GM21447 (cell line): Measurements from ENCODE around the gene RNFT2.
"Not testable (repeated sequence)": the region's sequence is repeated elsewhere in the genome, so short reads cannot be mapped to it uniquely, and the experiment has no call there.

Source experiments
- ATAC-seq: cut with Tn5 transposase; IDR thresholded peaks from one replicate; pipeline ENCODE4 v1.9.1; 2021; ENCODE audit not compliant: unreplicated experiment

RNFT2 gene

GRCh38 chr12:116742787-116743186 is 4.7 kb downstream of the RNFT2 start:
- not testable (repeated sequence) for ATAC-seq

DNA sequence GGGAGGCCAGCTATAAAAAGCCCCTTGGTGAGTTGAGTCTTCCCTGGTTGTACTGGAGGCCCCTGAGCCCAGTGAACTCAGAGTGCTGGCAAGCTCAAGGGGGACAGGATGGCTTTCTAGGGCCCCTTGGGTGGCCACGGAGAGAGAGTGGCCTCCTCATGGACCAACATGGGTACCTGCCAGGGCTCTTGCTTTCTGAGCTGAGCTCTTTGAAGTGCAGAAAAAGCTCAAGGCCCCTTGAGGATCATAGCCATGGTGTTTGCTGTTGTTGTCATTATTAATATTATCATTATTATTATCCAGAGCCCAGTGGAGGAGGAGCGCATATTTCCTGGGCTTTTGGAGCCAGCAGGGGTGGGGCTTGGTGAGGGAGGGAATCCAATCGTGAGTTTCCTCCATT is 6.7 kb downstream of the RNFT2 start:
- ATAC-seq = no peak

- no peak for ATAC-seq
These were observed 7.4 kb downstream of the RNFT2 start for GRCh38 chr12:116745554-116745953.

DNA sequence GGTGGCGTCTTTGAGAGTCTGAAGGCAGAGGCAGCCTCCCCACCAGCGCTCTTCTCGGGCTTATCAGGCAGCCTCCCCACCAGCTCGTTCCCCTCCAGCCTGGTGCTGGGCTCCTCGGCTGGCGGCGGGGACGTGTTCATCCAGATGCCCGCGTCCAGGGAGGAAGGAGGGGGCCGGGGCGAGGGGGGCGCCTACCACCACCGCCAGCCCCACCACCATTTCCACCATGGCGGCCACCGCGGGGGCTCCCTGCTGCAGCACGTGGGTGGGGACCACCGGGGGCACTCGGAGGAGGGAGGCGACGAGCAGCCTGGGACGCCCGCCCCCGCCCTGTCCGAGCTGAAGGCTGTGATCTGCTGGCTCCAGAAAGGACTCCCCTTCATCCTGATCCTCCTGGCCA is 11.8 kb downstream of the RNFT2 start:
- ATAC-seq = no peak

DNA sequence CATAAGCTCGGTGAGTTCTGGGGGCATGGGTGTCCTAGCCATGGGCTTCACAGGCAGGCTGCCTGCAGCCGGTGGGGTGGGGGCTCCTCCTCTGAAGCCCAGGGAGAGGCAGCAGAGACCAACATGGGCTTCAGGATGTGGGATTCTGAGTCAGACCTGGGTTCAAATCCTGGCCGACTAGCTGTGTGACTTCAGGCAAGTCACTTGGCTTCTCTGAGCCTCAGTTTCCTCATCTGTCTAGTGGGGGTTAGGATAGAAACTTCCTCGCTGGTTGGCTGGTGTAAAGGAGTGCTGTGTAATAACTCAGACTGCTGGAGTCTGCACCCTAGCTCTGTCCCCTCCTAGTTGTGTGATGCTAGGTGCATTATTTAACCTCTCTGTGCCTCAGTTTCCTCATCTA is 12.2 kb downstream of the RNFT2 start:
- ATAC-seq = no peak

DNA sequence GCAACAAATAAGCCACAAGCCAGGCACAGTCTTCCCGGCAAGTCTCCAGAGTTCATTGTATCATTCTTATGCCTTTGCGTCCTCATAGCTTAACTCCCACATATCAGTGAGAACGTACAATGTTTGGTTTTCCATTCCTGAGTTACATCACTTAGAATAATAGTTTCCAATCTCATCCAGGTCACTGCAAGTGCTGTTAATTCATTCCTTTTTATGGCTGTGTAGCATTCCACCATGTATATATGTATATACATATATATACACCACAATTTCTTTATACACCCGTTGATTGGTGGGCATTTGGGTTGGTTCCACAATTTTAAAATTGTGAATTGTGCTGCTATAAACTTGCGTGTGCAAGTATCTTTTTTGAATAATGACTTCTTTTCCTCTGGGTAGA is 16.0 kb downstream of the RNFT2 start:
- not testable (repeated sequence) for ATAC-seq

GRCh38 chr12:116754783-116755182 is 16.7 kb downstream of the RNFT2 start:
- ATAC-seq = not testable (repeated sequence)

GRCh38 chr12:116759783-116760621 is 21.9 kb downstream of the RNFT2 start:
- no peak for ATAC-seq

GRCh38 chr12:116760622-116761020 is 22.5 kb downstream of the RNFT2 start:
- no peak for ATAC-seq

- no peak for ATAC-seq
These were observed 23.4 kb downstream of the RNFT2 start for GRCh38 chr12:116761499-116761898.

DNA sequence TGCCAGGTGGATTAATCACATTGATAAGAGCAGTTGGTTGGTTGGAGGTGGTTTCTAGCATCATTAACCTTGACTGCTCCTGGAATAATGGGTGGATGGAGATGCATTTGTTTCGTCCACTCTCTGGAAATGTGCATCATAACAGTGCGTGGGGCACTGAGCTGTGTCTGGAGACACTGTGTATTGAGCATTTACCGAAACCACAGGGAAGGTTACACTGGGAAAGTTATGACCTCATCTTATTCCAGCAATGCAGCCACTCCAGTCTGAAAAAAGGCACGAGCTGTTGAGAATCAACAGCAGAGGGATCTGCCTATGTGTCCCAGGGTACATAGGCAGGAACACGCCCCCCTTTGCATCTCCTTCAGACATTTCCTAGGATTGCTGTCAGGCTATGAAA is 27.2 kb downstream of the RNFT2 start:
- no peak for ATAC-seq

DNA sequence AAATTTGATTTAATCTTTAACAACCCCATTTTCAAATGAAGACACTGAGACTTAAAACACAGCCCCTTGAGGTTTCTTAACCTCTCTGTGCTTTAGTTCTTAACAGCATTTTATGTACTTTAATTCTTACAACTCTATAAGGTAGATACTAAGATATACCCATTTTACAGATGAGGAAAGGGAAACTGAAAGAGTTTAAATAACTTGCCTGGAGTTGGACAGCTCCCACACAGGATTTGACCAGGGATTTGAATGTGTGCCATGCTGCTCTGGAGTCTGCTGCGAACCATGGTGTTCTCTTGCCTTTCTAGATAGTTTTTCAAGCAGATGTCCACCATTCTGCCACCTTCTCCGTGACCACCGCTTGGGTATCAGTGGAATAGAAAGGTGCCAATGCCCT is 28.2 kb downstream of the RNFT2 start:
- no peak for ATAC-seq

GRCh38 chr12:116766746-116767145 is 28.6 kb downstream of the RNFT2 start:
- ATAC-seq = no peak

DNA sequence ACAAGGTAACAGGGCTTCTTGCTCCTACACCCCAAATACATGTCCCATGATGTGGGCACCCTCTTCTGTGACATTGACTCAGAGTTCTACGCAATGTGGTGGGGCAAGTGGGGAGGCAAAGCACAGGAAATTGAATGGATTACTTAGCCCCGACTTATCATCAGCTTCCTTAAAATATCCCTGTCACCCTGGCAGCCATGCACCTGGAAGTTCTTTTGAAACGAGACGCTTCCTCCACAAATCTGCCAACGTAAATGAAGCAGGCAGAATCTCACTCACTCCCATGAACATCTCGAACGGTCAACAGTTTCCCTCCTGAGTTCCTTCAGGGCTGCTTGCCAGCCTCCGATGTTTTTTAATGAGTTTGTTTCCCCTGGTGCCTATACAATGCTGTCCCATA is 33.5 kb downstream of the RNFT2 start:
- no peak for ATAC-seq

- no peak for ATAC-seq
These were observed 35.2 kb downstream of the RNFT2 start for GRCh38 chr12:116773276-116773731.

GRCh38 chr12:116774020-116774419 is 35.9 kb downstream of the RNFT2 start:
- ATAC-seq = no peak

GRCh38 chr12:116777245-116777644 is 39.1 kb downstream of the RNFT2 start:
- no peak for ATAC-seq

GRCh38 chr12:116779597-116779996 is 41.5 kb downstream of the RNFT2 start:
- ATAC-seq = no peak

DNA sequence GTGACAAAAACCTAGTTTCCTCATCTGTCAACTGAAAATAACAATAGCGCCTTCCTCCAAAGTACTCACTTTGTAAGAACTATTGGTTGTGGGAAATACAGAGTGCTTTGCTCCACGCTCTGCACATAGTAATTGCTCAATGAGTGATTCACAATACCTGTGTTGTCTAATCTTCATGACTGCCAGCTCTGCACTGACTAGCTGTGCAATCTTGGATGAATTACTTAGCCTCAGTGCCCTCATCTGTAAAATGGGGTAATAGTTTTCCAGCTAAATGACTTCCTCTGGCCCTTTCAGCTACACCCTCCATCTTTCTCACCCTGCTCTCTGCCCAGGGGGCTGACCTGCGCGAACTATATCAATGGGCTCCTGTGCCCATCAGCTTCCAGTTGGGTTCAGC is 42.8 kb downstream of the RNFT2 start:
- no peak for ATAC-seq

DNA sequence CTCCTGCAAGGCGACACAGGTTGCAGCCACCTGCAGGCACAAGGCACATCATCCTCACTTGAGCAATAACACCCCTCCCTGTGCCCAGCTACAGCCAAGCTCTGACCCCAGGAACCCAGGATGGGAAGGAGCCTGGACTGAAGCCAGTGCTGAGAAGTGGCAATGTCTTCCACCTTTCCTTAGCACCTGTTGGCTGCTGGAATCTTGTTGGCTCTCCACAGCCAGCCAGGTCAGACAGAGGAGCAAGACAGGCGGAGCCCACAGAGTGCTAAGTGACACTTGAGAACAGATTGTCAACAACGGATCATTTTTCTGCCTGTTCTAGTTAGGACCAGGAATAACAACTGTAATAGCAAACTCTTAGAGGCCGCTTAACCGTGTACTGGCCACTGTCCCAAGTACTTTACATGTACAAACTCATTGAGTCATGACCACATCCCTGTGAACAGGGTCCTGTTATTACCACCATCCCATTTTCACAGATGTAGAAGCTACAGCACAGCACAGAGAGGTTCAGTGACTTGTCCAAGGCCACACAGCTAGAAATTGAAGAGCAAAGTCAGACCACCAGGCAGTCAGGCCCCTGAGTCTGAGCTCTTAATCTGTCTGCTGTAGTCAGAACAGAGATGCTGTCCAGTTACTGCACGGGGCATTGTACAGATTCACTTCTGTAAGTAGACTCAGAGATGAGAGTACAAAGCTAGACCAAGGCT is 45.6 kb downstream of the RNFT2 start:
- ATAC-seq = no peak

DNA sequence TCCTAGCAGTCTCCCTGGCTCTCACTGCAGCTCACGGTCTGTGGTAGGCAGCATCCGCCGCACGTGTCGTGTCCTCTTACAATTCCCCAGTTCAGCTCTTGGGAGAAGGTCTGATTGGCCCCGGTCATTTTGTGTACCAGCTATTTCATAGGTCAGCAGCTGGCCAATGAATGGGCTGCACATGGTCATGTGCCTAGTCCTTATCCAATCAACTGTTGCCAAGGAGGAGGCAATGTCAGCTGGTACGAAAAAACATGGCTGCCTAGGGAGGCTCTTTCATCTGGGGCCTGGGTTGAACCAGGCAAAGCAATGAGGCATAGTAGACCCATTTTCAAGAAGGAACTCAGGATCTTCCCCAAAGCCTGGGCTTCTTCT is 46.1 kb downstream of the RNFT2 start:
- no peak for ATAC-seq

GRCh38 chr12:116789562-116789961 is 51.4 kb downstream of the RNFT2 start:
- not testable (repeated sequence) for ATAC-seq
